SK-N-MC (cell line): ENCODE data around the gene EXOSC3.

Experiments used
- EZH2 ChIP-seq: fragments of 200-600 bp; sonication (generic); IDR thresholded peaks from one replicate; pipeline ENCODE4 v1.6.1; 2017; ENCODE audit warnings: antibody characterized with exemption
- FOXP2 ChIP-seq: optimal IDR thresholded peaks from 2 replicates; pipeline ENCODE3; 2011; ENCODE audit warnings: mild to moderate bottlenecking, moderate library complexity; ENCODE audit not compliant: insufficient read depth; ENCODE audit errors: extremely low read length, control extremely low read depth
- POLR2AphosphoS5 ChIP-seq: IDR thresholded peaks from 2 replicates; pipeline ENCODE4 v1.6.1; 2012; ENCODE audit warnings: mild to moderate bottlenecking, low read depth, low read length, borderline replicate concordance

- TF ChIP-seq POLR2AphosphoS5 (no peak), EZH2 (no peak), FOXP2 (no peak)
These were observed 15.6 kb downstream of the EXOSC3 start for GRCh38 chr9:37769306-37769705.
